ENCODE results near the gene RTN4RL1. TPM values are rescaled to one million over a fixed set of nuclear protein-coding genes. Genes with fewer than 3 reads are reported as not detected.

The RTN4RL1 gene
- total and polyA plus RNA-seq, 2 of the 13 experiments (the other 11 are each of a cell fraction or from before 2014, with no cell fraction given) = 0.01 TPM; not detected in 1

DNA sequence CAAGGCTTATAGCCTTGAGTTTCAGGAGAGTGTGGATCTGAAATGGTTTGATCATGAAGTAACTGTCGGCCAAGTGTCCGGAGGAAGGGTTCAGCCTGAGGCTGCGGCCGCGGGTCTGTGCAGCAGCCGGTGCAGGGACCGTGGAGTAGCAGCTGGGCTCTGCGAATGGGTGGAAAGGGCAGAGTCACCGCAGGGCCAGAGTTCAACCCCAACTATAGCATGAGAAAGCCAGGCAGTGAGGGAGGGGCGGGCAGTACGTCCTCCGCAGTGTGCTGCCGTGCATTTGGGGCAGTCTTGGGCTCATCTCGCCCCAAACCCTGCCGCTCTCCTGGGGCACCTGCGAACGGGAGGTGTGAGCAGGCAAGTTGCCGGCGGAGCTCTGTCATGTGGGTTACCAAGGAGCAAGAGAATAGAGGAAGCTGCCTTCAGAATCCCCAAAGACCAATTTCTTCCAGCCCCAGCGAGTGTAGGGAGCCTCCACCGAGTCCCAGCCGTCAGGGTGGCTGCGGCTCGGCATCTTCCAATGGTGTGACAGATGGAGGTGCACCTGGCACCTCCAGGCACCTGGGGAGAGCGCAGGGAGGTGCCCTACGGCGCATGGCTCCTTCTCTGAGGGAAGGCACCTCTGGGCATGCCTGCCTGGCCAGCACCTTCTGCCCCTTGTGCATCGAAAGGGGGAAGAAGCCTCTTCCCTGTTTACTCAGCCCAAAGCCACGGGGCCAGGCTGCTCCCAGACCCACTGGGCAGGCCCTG is 108.0 kb downstream of the RTN4RL1 start (continued):
- TF ChIP-seq SOX13 (IDR thresholded peaks at IDR 0.05) = no peak
- TF ChIP-seq SOX13 (CRISPR knock-in tag; conservative IDR thresholded peaks at IDR 0.05 in 1 of 2, IDR thresholded peaks at IDR 0.05 in 1 of 2) = 0 out of 4 replicates have a peak, but pooled peaks of 1 of the 2 experiments have one; percentile 9
- TF ChIP-seq ZBTB7A (CRISPR knock-in tag; IDR thresholded peaks at IDR 0.05) = 0 out of 2 replicates have a peak, but pooled peaks have one; percentile 49
- no peak for TF ChIP-seq LCORL (IDR thresholded peaks at IDR 0.05)
- 0 out of 2 replicates have a peak, but pooled peaks have one; percentile 32 for TF ChIP-seq LCORL (CRISPR knock-in tag; IDR thresholded peaks at IDR 0.05)
- no peak for TF ChIP-seq SRSF4 (IDR thresholded peaks at IDR 0.05; ENCODE audit: low read depth, low read length, poor library complexity, severe bottlenecking)
- no peak for TF ChIP-seq ZNF260 (CRISPR knock-in tag; IDR thresholded peaks at IDR 0.05; ENCODE audit: borderline replicate concordance, low read depth)
- TF ChIP-seq, protein P1, sequence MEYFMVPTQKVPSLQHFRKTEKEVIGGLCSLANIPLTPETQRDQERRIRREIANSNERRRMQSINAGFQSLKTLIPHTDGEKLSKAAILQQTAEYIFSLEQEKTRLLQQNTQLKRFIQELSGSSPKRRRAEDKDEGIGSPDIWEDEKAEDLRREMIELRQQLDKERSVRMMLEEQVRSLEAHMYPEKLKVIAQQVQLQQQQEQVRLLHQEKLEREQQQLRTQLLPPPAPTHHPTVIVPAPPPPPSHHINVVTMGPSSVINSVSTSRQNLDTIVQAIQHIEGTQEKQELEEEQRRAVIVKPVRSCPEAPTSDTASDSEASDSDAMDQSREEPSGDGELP (IDR thresholded peaks at IDR 0.05; ENCODE audit: borderline replicate concordance, low read depth) = peak; percentile 42; the same call in 1 of the 2 replicates
- 0 out of 2 replicates have a peak, but pooled peaks have one; percentile 16 for TF ChIP-seq DNMT1 (CRISPR knock-in tag; IDR thresholded peaks at IDR 0.05)
- no peak for TF ChIP-seq NR2F6 (IDR thresholded peaks at IDR 0.05)
- TF ChIP-seq NR2F6 (CRISPR knock-in tag; IDR thresholded peaks at IDR 0.05) = peak; percentile 44; the same call in 1 of the 2 replicates
- peak; percentile 19; the same call in 1 of the 2 replicates for TF ChIP-seq SAP130 (CRISPR knock-in tag; IDR thresholded peaks at IDR 0.05; ENCODE audit: low read depth)
- TF ChIP-seq GABPB1 (CRISPR knock-in tag; IDR thresholded peaks at IDR 0.05) = 0 out of 2 replicates have a peak, but pooled peaks have one; percentile 28
- peak; percentile 39; the same call in 1 of the 2 replicates for TF ChIP-seq TBX2 (CRISPR knock-in tag; IDR thresholded peaks at IDR 0.05; ENCODE audit: borderline replicate concordance)
- TF ChIP-seq, protein P2, sequence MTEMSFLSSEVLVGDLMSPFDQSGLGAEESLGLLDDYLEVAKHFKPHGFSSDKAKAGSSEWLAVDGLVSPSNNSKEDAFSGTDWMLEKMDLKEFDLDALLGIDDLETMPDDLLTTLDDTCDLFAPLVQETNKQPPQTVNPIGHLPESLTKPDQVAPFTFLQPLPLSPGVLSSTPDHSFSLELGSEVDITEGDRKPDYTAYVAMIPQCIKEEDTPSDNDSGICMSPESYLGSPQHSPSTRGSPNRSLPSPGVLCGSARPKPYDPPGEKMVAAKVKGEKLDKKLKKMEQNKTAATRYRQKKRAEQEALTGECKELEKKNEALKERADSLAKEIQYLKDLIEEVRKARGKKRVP (CRISPR knock-in tag; IDR thresholded peaks at IDR 0.05) = no peak
- TF ChIP-seq SP1 (IDR thresholded peaks at IDR 0.05) = no peak
- no peak for TF ChIP-seq SP1 (CRISPR knock-in tag; IDR thresholded peaks at IDR 0.05)
- TF ChIP-seq, protein P3, sequence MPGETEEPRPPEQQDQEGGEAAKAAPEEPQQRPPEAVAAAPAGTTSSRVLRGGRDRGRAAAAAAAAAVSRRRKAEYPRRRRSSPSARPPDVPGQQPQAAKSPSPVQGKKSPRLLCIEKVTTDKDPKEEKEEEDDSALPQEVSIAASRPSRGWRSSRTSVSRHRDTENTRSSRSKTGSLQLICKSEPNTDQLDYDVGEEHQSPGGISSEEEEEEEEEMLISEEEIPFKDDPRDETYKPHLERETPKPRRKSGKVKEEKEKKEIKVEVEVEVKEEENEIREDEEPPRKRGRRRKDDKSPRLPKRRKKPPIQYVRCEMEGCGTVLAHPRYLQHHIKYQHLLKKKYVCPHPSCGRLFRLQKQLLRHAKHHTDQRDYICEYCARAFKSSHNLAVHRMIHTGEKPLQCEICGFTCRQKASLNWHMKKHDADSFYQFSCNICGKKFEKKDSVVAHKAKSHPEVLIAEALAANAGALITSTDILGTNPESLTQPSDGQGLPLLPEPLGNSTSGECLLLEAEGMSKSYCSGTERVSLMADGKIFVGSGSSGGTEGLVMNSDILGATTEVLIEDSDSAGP (CRISPR knock-in tag; IDR thresholded peaks at IDR 0.05; ENCODE audit: borderline replicate concordance) = peak; percentile 48; the same call in 1 of the 2 replicates
- TF ChIP-seq AGO2 (optimal IDR thresholded peaks at IDR 0.05; ENCODE audit: low read depth, low read length) = no peak
- TF ChIP-seq, protein P4, sequence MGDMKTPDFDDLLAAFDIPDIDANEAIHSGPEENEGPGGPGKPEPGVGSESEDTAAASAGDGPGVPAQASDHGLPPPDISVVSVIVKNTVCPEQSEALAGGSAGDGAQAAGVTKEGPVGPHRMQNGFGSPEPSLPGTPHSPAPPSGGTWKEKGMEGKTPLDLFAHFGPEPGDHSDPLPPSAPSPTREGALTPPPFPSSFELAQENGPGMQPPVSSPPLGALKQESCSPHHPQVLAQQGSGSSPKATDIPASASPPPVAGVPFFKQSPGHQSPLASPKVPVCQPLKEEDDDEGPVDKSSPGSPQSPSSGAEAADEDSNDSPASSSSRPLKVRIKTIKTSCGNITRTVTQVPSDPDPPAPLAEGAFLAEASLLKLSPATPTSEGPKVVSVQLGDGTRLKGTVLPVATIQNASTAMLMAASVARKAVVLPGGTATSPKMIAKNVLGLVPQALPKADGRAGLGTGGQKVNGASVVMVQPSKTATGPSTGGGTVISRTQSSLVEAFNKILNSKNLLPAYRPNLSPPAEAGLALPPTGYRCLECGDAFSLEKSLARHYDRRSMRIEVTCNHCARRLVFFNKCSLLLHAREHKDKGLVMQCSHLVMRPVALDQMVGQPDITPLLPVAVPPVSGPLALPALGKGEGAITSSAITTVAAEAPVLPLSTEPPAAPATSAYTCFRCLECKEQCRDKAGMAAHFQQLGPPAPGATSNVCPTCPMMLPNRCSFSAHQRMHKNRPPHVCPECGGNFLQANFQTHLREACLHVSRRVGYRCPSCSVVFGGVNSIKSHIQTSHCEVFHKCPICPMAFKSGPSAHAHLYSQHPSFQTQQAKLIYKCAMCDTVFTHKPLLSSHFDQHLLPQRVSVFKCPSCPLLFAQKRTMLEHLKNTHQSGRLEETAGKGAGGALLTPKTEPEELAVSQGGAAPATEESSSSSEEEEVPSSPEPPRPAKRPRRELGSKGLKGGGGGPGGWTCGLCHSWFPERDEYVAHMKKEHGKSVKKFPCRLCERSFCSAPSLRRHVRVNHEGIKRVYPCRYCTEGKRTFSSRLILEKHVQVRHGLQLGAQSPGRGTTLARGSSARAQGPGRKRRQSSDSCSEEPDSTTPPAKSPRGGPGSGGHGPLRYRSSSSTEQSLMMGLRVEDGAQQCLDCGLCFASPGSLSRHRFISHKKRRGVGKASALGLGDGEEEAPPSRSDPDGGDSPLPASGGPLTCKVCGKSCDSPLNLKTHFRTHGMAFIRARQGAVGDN (CRISPR knock-in tag; IDR thresholded peaks at IDR 0.05) = peak; percentile 50
- TF ChIP-seq MAZ (IDR thresholded peaks at IDR 0.05; ENCODE audit: borderline replicate concordance, low read depth, low read length) = no peak
- TF ChIP-seq MAZ (CRISPR knock-in tag; IDR thresholded peaks at IDR 0.05; ENCODE audit: low read depth) = 0 out of 2 replicates have a peak, but pooled peaks have one; percentile 42

Data from HepG2 (cell line).